GM18502 (cell line): ENCODE data around the gene PSMB10.
"Not testable (repeated sequence)": the region's sequence is repeated elsewhere in the genome, so short reads cannot be mapped to it uniquely, and the experiment has no call there.

Experiments
- ATAC-seq: cut with Tn5 transposase; IDR thresholded peaks from one replicate; pipeline ENCODE4 v1.9.1; 2021; ENCODE audit warnings: mild to moderate bottlenecking; ENCODE audit not compliant: unreplicated experiment, poor library complexity

PSMB10 gene

GRCh38 chr16:67936124-67936879 is at the start of gene PSMB10:
PSMB10 (minus strand) TSS chr16:67936850; CDS start chr16:67936749, 101 bp downstream.
- ATAC-seq: peak; percentile 2

GRCh38 chr16:67982011-67982696 is 45.5 kb upstream of the PSMB10 start:
- ATAC-seq: no peak

- no peak for ATAC-seq
These were observed 43.5 kb upstream of the PSMB10 start, which contains the start of gene DPEP3 for GRCh38 chr16:67979955-67980678. DPEP3 (minus strand) TSS chr16:67980499; CDS start chr16:67980380, 119 bp downstream.

GRCh38 chr16:67977469-67978227 is 41.0 kb upstream of the PSMB10 start:
- ATAC-seq: no peak

- no peak for ATAC-seq
These were observed 40.4 kb upstream of the PSMB10 start for GRCh38 chr16:67977005-67977404.

- ATAC-seq: no peak
These were observed 39.6 kb upstream of the PSMB10 start for GRCh38 chr16:67976205-67976604.

- no peak for ATAC-seq
These were observed 38.9 kb upstream of the PSMB10 start for GRCh38 chr16:67975321-67976105.

GRCh38 chr16:67972285-67972684 is 35.6 kb upstream of the PSMB10 start:
- not testable (repeated sequence) for ATAC-seq

GRCh38 chr16:67971111-67971510 is 34.5 kb upstream of the PSMB10 start:
- ATAC-seq: no peak

- ATAC-seq: no peak
These were observed 32.8 kb upstream of the PSMB10 start for GRCh38 chr16:67969254-67970039.

GRCh38 chr16:67968400-67969253 is 32.0 kb upstream of the PSMB10 start, which contains the start of gene SLC12A4:
SLC12A4 (minus strand) TSS chr16:67968637; CDS start chr16:67968553, 84 bp downstream.
- ATAC-seq: peak; percentile 79

- peak; percentile 16 for ATAC-seq
These were observed 31.3 kb upstream of the PSMB10 start for GRCh38 chr16:67967958-67968399.

- peak; percentile 11 for ATAC-seq
These were observed 30.7 kb upstream of the PSMB10 start for GRCh38 chr16:67967183-67967957.

GRCh38 chr16:67966549-67967182 is 30.0 kb upstream of the PSMB10 start:
- ATAC-seq: no peak

- no peak for ATAC-seq
These were observed 29.3 kb upstream of the PSMB10 start for GRCh38 chr16:67965668-67966548.
